ENCODE results near the gene PLCXD1. TPM values are rescaled to one million over a fixed set of nuclear protein-coding genes. Genes with fewer than 3 reads are reported as not detected.
"Not testable (repeated sequence)": the region's sequence is repeated elsewhere in the genome, so short reads cannot be mapped to it uniquely, and the experiment has no call there.

PLCXD1 gene
- total and polyA plus RNA-seq, 5 donors: 2.1 to 9.0 (median 4.2) TPM

- H3K27me3 ChIP-seq (ENCODE audit: control insufficient read depth, insufficient read depth): no peaks in the 10 kb centered on the region
- intact Hi-C loops (cut with DNase I): no loop called here
These were observed 19.2 kb downstream of the PLCXD1 start for GRCh38 chrX:300334-300733.

DNA sequence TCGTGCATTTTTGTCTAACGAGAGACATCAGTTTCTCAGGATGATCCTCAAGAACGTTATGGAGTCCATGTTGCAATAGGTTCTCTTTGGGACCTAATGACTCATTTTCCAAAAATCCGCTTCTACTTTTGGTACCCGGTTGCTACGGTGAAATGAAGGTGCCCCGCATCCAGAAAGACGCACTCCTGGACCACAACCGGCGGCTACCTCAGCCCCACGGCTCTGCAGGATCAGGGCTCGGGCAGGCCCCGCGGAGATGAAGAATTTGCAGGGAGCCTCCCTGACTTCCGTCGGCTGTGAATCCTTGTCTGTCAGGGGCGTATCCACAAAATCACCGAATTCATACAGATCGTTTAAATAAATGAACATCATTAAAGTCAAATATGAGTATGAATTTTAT is 21.8 kb downstream of the PLCXD1 start:
- WGBS: 93% methylated on average over 19 of the region's 19 CpGs

More at GRCh38 chrX:300334-300733, 19.2 kb downstream of the PLCXD1 start:
- Histone ChIP-seq H3K4me1 (ENCODE audit: control insufficient read depth, insufficient read depth, low read length) (no peaks in the 10 kb centered on the region), H3K27ac (ENCODE audit: low read length) (no peak overlapping the region), H3K9me3 (ENCODE audit: control insufficient read depth, low read length) (no peaks in the 10 kb centered on the region), H3K4me3 (ENCODE audit: low read length) (no peak overlapping the region)
- peak in 1 of 2 donors; percentile 9 for ATAC-seq
- WGBS: 96% methylated on average over 8 of the region's 8 CpGs
- DNase-seq: no peak

DNA sequence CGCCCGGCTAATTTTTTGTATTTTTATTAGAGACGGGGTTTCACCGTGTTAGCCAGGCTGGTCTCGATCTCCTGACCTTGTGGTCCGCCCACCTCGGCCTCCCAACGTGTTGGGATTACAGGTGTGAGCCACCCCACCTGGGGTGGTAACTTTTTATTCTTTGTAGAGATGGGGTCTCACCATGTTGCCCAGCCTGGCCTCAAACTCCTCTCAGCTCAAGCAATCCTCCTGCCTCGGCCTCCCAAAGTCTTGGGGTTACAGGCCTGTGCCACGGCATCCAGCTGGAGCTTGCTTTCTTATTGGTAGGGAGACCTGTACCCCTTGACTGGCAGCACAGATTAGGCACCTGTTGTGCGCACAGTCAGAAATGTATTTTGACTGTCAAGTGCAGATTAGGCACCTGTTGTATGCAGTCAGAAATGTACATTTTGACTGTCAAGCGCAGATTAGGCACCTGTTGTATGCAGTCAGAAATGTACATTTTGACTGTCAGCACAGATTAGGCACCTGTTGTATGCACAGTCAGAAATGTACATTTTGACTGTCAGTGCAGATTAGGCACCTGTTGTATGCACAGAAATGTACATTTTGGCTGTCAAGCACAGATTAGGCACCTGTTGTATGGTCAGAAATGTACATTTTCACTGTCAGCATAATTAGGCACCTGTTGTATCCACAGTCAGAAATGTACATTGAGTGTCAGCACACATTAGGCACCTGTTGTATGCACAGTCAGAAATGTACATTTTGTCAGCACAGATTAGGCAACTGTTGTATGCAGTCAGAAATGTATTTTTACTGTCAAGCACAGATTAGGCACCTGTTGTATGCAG is 24.8 kb downstream of the PLCXD1 start:
- H3K4me3 ChIP-seq (ENCODE audit: low read length); intact Hi-C loops (cut with DNase I); DNase-seq; H3K4me1 ChIP-seq (ENCODE audit: control insufficient read depth, insufficient read depth, low read length); H3K9me3 ChIP-seq (ENCODE audit: control insufficient read depth, low read length); H3K27ac ChIP-seq (ENCODE audit: low read length); H3K27me3 ChIP-seq (ENCODE audit: control insufficient read depth, insufficient read depth); ATAC-seq: not testable (repeated sequence)
- 96% methylated on average over 12 of the region's 12 CpGs for WGBS

More for the DNA sequence above, 21.8 kb downstream of the PLCXD1 start:
- ATAC-seq: no peak
- intact Hi-C loops (cut with DNase I): no loop called here
- Histone ChIP-seq H3K4me1 (ENCODE audit: control insufficient read depth, insufficient read depth, low read length) (no peaks in the 10 kb centered on the region), H3K27ac (ENCODE audit: low read length) (no peak overlapping the region), H3K4me3 (ENCODE audit: low read length) (no peak overlapping the region), H3K9me3 (ENCODE audit: control insufficient read depth, low read length) (no peaks in the 10 kb centered on the region), H3K27me3 (ENCODE audit: control insufficient read depth, insufficient read depth) (no peaks in the 10 kb centered on the region)
- DNase-seq: peak in 1 of 3 donors; percentile 11

DNA sequence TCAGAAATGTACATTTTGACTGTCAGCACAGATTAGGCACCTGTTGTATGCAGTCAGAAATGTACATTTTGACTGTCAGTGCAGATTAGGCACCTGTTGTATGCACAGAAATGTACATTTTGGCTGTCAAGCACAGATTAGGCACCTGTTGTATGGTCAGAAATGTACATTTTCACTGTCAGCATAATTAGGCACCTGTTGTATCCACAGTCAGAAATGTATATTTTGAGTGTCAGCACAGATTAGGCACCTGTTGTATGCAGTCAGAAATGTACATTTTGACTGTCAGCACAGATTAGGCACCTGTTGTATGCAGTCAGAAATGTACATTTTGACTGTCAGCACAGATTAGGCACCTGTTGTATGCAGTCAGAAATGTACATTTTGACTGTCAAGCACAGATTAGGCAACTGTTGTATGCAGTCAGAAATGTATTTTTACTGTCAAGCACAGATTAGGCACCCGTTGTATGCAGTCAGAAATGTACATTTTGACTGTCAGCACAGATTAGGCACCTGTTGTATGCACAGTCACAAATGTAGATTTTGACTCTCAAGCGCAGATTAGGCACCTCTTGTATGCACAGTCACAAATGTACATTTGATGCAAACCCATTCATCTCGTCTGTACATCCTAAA is 25.6 kb downstream of the PLCXD1 start:
- DNase-seq; H3K4me3 ChIP-seq (ENCODE audit: low read length); H3K27ac ChIP-seq (ENCODE audit: low read length); intact Hi-C loops (cut with DNase I); ATAC-seq; H3K27me3 ChIP-seq (ENCODE audit: control insufficient read depth, insufficient read depth); H3K4me1 ChIP-seq (ENCODE audit: control insufficient read depth, insufficient read depth, low read length); H3K9me3 ChIP-seq (ENCODE audit: control insufficient read depth, low read length): not testable (repeated sequence)
- 96% methylated on average over 3 of the region's 3 CpGs for WGBS

DNA sequence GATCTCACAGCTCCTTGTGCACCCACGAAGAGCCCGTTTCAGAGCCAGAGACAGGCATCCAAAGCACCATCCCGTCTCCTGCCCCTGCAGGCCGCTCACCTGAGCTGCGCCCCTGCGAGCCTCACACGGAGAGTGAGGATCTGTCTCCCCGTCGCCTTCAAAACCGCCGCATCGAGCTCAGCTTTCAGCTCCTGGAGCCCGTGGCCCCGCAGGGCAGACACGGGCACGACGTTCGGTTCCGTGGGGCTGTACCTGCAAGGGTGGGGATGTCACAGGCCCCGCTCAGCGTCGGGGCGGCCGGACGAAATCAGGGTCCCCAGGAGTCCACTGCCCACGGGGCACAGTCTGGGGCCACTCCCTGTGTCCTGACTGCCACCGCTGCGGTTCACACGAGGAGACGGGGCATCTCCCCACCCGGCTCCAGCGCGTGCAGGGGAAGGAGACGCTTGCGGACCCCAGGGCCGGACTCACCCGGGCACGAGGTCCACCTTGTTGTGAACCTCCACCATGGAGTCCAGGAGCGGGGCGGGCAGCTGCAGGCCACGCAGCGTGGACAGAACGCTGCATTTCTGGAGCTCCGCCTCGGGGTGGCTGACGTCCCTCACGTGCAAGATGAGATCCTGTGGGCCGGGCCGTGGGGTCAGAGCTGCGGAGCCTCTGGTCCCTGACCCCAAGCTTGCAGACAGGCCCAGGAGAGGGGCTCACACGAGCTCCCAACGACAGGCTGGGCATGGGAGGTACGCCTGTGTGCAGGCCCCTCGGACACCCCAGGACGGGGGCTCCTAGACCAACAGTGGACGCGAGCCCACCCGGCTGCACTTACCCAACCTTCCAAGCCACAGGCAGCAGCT is 26.3 kb downstream of the PLCXD1 start:
- ATAC-seq: no peak
- Histone ChIP-seq H3K4me1 (ENCODE audit: control insufficient read depth, insufficient read depth, low read length) (no peaks in the 10 kb centered on the region), H3K4me3 (ENCODE audit: low read length) (no peak overlapping the region), H3K27me3 (ENCODE audit: control insufficient read depth, insufficient read depth) (no peaks in the 10 kb centered on the region), H3K27ac (ENCODE audit: low read length) (no peak overlapping the region), H3K9me3 (ENCODE audit: control insufficient read depth, low read length) (no peaks in the 10 kb centered on the region)
- peak in 1 of 3 donors; percentile 42 for DNase-seq
- intact Hi-C loops (cut with DNase I): no loop called here
- WGBS: 96% methylated on average over 58 of the region's 58 CpGs

- no peak overlapping the region for H3K27ac ChIP-seq (ENCODE audit: low read length)
- no peaks in the 10 kb centered on the region for H3K4me1 ChIP-seq (ENCODE audit: control insufficient read depth, insufficient read depth, low read length)
- DNase-seq (peak in 1 of 3 donors; percentile 41), ATAC-seq (no peak)
- intact Hi-C loops (cut with DNase I): no loop called here
- 94% methylated on average over 30 of the region's 30 CpGs for WGBS
- no peak overlapping the region for H3K4me3 ChIP-seq (ENCODE audit: low read length)
- H3K27me3 ChIP-seq (ENCODE audit: control insufficient read depth, insufficient read depth): no peaks in the 10 kb centered on the region
- H3K9me3 ChIP-seq (ENCODE audit: control insufficient read depth, low read length): no peaks in the 10 kb centered on the region
These were observed 27.8 kb downstream of the PLCXD1 start for GRCh38 chrX:308821-309520.

GRCh38 chrX:310621-311155 is 29.5 kb downstream of the PLCXD1 start:
- WGBS: 94% methylated on average over 25 of the region's 25 CpGs
- ATAC-seq: no peak
- peak in 2 of 3 donors; percentile 32 to 42 for DNase-seq
- H3K27ac ChIP-seq (ENCODE audit: low read length): no peak overlapping the region
- no peaks in the 10 kb centered on the region for H3K27me3 ChIP-seq (ENCODE audit: control insufficient read depth, insufficient read depth)
- no peaks in the 10 kb centered on the region for H3K4me1 ChIP-seq (ENCODE audit: control insufficient read depth, insufficient read depth, low read length)
- H3K9me3 ChIP-seq (ENCODE audit: control insufficient read depth, low read length): no peaks in the 10 kb centered on the region
- H3K4me3 ChIP-seq (ENCODE audit: low read length): no peak overlapping the region
- intact Hi-C loops (cut with DNase I): no loop called here

- H3K9me3 ChIP-seq (ENCODE audit: control insufficient read depth, low read length): no peaks in the 10 kb centered on the region
- no peaks in the 10 kb centered on the region for H3K27me3 ChIP-seq (ENCODE audit: control insufficient read depth, insufficient read depth)
- H3K4me3 ChIP-seq (ENCODE audit: low read length): no peak overlapping the region
- intact Hi-C loops (cut with DNase I): no loop called here
- no peak overlapping the region for H3K27ac ChIP-seq (ENCODE audit: low read length)
- H3K4me1 ChIP-seq (ENCODE audit: control insufficient read depth, insufficient read depth, low read length): no peaks in the 10 kb centered on the region
- WGBS: 95% methylated on average over 69 of the region's 69 CpGs
- DNase-seq (peak in 2 of 3 donors; percentile 45 to 58), ATAC-seq (peak in 1 of 2 donors; percentile 5)
These were observed 30.3 kb downstream of the PLCXD1 start for GRCh38 chrX:311156-312129.

DNA sequence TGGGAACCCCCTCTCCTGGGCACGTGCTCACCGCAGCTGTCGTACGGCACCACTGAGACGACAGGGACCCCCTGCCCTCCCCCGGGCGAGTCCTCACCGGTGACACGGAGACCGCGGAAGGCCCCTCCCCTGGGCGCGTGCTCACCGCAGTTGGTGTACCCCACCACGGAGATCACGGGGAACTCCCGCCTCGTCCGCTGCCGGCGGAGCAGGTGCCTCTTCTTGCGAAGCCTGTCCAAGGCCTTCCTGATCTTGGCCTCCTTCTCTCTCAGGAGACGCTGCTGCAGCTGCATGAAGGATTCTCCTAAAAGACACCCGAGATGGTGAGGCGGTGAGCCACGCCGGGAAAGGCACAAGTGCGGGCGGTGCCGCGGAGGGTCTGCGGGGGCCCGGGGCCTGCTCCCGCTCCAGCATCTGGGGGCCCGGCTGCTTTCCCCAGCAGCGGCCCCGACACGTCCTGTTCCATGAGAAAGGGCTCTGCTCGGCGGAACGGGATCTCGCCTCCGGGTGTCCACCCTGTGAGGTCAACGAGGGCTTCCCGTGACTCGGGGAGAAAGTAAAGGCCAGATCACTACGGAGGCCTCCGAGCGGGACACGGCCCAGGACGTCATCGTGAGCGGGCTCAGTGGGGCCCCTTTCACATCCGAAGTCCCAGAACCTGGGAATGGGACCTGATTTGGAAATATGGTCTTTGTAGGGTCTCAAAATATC is 31.6 kb downstream of the PLCXD1 start:
- H3K4me3 ChIP-seq (ENCODE audit: low read length): no peak overlapping the region
- ATAC-seq (no peak), DNase-seq (peak in 2 of 3 donors; percentile 44 to 61)
- no peaks in the 10 kb centered on the region for H3K9me3 ChIP-seq (ENCODE audit: control insufficient read depth, low read length)
- intact Hi-C loops (cut with DNase I): no loop called here
- no peaks in the 10 kb centered on the region for H3K4me1 ChIP-seq (ENCODE audit: control insufficient read depth, insufficient read depth, low read length)
- H3K27ac ChIP-seq (ENCODE audit: low read length): no peak overlapping the region
- H3K27me3 ChIP-seq (ENCODE audit: control insufficient read depth, insufficient read depth): no peaks in the 10 kb centered on the region
- 96% methylated on average over 54 of the region's 54 CpGs for WGBS

All from right cardiac atrium (tissue), 5 donors.